Fibroblast of the aortic adventitia (primary cell): ENCODE measurements around the gene SEMA3C. TPM values are rescaled to one million over a fixed set of nuclear protein-coding genes. Genes with fewer than 3 reads are reported as not detected.

Experiments
- DNase-seq: peaks from one replicate; pipeline ENCODE4 v3.0.0-alpha.2; 2010; ENCODE audit warnings: low read depth
- H3K4me3 ChIP-seq: 2 replicates; pipeline ENCODE4 v1.5.1; 2011; ENCODE audit warnings: low read depth, mild to moderate bottlenecking, control low read depth, low read length, moderate library complexity
- total RNA-seq: library from RNA; depleted of rRNA; stranded (reverse); fragments of >200 nt; gene quantifications from 2 replicates; pipeline ENCODE4 v1.2.3, GENCODE V29; 2012; ENCODE audit warnings: low replicate concordance
- TF ChIP-seq, protein P1 (sequence below): IDR thresholded peaks from 2 replicates; pipeline ENCODE4 v1.5.1; 2011; ENCODE audit warnings: mild to moderate bottlenecking, low read length, control low read depth, inconsistent platforms; ENCODE audit not compliant: insufficient read depth

SEMA3C gene
- total RNA-seq, 1 donor = 208 TPM

DNA sequence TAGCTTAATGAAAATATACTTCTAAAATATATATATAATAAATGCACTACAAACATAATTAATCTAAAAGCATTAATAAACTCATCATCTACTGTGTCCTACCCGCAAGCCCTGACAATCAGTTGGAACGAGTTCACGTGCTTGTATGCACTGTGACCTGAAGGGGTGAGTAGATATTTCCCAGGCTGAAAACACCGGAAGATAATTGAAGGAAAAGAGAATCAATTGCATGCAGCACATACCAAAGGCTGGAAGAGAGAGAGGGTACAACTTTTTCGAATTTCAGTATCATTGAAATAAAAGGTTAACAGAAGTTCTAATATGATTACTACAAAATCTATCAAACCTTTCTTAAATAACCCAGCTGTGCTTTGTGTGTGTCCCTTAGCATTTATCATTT, 94.6 kb downstream of the SEMA3C start:
- H3K4me3 ChIP-seq = no peak overlapping the region
- TF ChIP-seq, protein P1, sequence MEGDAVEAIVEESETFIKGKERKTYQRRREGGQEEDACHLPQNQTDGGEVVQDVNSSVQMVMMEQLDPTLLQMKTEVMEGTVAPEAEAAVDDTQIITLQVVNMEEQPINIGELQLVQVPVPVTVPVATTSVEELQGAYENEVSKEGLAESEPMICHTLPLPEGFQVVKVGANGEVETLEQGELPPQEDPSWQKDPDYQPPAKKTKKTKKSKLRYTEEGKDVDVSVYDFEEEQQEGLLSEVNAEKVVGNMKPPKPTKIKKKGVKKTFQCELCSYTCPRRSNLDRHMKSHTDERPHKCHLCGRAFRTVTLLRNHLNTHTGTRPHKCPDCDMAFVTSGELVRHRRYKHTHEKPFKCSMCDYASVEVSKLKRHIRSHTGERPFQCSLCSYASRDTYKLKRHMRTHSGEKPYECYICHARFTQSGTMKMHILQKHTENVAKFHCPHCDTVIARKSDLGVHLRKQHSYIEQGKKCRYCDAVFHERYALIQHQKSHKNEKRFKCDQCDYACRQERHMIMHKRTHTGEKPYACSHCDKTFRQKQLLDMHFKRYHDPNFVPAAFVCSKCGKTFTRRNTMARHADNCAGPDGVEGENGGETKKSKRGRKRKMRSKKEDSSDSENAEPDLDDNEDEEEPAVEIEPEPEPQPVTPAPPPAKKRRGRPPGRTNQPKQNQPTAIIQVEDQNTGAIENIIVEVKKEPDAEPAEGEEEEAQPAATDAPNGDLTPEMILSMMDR = no peak
- DNase-seq = no peak

DNA sequence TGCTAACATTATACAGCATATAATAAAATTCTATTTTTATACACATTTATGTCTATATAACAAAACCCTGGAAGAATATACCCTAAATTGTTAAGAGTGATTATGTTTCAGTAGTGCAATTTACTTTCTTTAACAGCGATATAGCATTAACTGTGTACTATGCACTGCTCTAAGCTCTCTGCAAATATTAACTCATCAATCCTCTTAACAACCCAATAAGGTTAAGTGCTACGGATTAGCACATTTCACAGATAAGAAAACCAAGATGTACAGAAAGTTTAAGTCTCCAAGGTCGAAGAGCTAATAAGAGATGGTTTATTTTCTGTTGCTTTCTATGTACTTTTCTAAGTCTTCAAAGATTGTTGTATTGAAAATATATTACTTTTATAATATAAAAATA, 95.8 kb downstream of the SEMA3C start:
- DNase-seq = no peak
- no peak overlapping the region for H3K4me3 ChIP-seq
- TF ChIP-seq, protein P1 = no peak

DNA sequence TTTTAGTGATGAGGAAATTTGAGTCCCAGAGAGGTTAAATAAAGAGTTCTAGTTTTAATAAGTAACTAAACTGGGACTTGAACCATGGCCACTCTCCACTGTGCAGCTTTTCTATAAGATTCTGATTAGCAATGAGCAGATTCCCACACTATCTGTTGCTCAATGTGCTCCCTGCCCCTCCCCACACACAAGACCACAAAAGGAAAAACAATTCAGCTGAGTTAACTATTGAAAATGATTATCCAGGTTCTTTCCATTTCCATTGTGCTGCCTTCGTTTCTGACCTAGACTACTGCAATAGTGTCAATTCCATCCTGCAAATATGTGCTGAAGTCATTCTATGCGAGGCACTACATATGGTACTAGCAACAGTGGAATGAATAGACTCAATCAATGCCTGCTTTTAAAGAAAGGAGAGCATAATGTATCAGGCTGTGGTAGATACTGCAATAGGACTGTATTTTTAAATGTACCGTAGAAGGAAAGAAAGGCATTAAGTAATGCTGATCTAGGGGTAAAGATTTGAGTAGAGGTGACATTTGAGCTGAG, 97.0 kb downstream of the SEMA3C start:
- no peak overlapping the region for H3K4me3 ChIP-seq
- DNase-seq = no peak
- TF ChIP-seq, protein P1 = no peak

DNA sequence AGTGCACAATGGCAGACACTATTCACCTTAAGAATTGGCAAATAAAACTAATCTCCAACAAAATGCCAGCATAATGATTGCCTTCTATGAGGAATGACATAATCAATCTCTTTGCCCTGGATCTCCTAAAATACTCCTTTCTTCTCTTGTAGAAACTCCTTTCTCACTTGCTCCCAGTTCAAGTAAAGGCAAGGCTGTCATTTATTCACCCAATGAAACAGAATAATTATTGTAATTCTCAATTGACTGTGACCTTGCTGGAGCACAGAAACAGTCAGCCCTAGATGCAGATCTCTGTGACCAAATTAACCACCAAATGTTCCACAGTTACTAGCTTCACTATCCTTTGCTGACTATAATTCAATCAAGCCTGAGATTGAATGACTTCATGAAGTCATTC, 99.3 kb downstream of the SEMA3C start:
- TF ChIP-seq, protein P1 = no peak
- H3K4me3 ChIP-seq = no peak overlapping the region
- DNase-seq = no peak

DNA sequence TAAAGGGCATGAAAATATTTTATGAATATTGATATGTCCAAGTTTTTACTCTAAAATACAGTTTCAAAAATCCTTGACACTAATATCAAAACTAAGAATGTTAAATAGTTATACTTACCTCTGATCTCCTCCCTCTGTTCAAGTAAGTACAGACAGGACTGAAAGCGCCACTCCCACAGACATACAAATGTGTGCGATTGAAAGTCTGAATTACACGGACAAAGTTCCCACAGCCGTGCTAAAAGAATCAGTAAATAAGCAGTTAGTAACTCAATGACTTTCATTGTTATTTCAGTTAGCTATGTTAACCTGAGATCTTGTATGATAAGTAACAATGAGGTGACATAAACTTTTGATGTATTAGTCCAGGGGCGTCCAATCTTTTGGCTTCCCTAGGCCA, 100.7 kb downstream of the SEMA3C start:
- TF ChIP-seq, protein P1 = no peak
- no peak overlapping the region for H3K4me3 ChIP-seq
- no peak for DNase-seq

DNA sequence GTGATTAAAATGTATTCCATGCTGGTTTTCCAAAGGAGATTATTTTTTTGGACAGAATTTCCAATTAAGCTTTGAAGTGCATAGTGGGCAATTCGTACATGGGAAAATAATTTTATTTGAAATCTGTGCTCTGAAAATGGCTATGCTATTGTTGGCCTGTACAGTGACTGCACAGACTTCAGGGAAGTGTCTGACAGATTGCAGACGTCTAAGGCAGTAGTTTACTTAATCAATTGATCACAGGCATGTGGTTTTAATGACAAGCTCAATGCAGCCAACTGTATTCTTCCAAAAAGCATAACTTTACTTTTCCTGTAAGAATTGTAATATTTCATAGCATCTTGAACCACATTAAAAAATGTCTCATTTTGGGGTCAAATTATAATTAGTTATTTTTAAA, 102.0 kb downstream of the SEMA3C start:
- DNase-seq = no peak
- TF ChIP-seq, protein P1 = no peak
- no peak overlapping the region for H3K4me3 ChIP-seq

DNA sequence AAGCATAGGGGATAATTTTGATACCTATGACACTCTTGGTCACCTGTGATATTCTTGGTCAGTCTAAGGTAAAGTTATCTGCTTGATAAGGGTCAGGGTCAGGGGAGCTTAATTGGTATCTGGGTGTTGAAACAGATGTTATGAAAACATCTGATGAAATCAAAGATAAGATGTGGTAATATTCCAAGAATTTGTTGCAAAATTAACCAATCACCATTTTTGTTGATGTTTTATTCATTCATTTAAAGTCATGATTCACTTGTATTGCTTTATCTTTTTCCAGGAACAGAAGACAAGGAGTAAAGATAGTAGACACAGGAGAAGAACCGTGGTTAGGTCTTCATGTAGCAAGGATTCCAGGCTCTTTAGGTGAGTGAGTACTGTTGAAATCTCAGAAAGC, 103.1 kb downstream of the SEMA3C start:
- peak; percentile 33 for DNase-seq
- TF ChIP-seq, protein P1 = no peak
- no peak overlapping the region for H3K4me3 ChIP-seq
